SK-N-SH (cell line): ENCODE data around the gene PRKCB. TPM values are rescaled to one million over a fixed set of nuclear protein-coding genes. Genes with fewer than 3 reads are reported as not detected.

Experiments
- CTCF ChIA-PET: fragments of 300-600, 350-600 bp; formaldehyde crosslinking; extraction: SDS; loops from one replicate; lab custom pipeline; 2021; lab: Yijun Ruan, JAX
- POLR2A ChIA-PET: fragments of 350-600 bp; sonication (Branson Sonifier 250); formaldehyde crosslinking; extraction: SDS; loops from one replicate; lab custom pipeline; 2020; ENCODE audit warnings: antibody characterized with exemption, inconsistent platforms; lab: Yijun Ruan, JAX
- DNase-seq: peaks from one replicate; pipeline ENCODE4 v3.0.0; 2012
- H2AFZ ChIP-seq: fragments of 200-600 bp; sonication (generic); 2 replicates; pipeline ENCODE4 v1.8.1; 2016; ENCODE audit warnings: antibody characterized with exemption, mild to moderate bottlenecking, low read depth
- H3F3A ChIP-seq: fragments of 200-600 bp; sonication (generic); replicated peaks from 2 replicates; pipeline ENCODE3; 2016; ENCODE audit warnings: antibody characterized with exemption, mild to moderate bottlenecking; ENCODE audit not compliant: insufficient read depth
- H3K27ac ChIP-seq, 2 experiments: fragments of 200-500 bp in 1 of 2; fragments of 200-600 bp in 1 of 2; sonication (Bioruptor generic) in 1 of 2; sonication (generic), shearing (Covaris generic) in 1 of 2; 2 replicates each; pipeline versions ENCODE4 v1.5.1 to v1.6.1; 2014 to 2016; ENCODE audit warnings: low read depth in 2 of 2, inconsistent platforms in 1 of 2, low read length in 1 of 2, mild to moderate bottlenecking in 1 of 2, mixed read lengths in 1 of 2
- H3K27me3 ChIP-seq: fragments of 200-600 bp; sonication (generic), shearing (Covaris generic); 2 replicates; pipeline ENCODE4 v1.6.1; 2016; ENCODE audit warnings: mixed run types; ENCODE audit not compliant: insufficient read depth
- H3K36me3 ChIP-seq, 2 experiments: fragments of 200-500 bp in 1 of 2; fragments of 200-600 bp in 1 of 2; sonication (Bioruptor generic) in 1 of 2; sonication (generic) in 1 of 2; replicated peaks in 1 of 2; 2 replicates each; pipeline versions ENCODE3 to v1.5.1; 2014 to 2016; ENCODE audit warnings: low read length in 1 of 2, mild to moderate bottlenecking in 1 of 2; ENCODE audit not compliant: insufficient read depth in 2 of 2, control insufficient read depth in 1 of 2
- H3K4me1 ChIP-seq, 2 experiments: fragments of 200-500 bp in 1 of 2; fragments of 200-600 bp in 1 of 2; sonication (Bioruptor generic) in 1 of 2; sonication (generic), shearing (Covaris generic) in 1 of 2; 2 replicates each; pipeline versions ENCODE4 v1.5.1 to v1.6.1; 2014 to 2016; ENCODE audit warnings: low read depth in 1 of 2, low read length in 1 of 2, mixed run types in 1 of 2; ENCODE audit not compliant: insufficient read depth in 2 of 2, control insufficient read depth in 1 of 2
- H3K4me2 ChIP-seq: fragments of 200-600 bp; sonication (generic), shearing (Covaris generic); 2 replicates; pipeline ENCODE4 v1.6.1; 2017; ENCODE audit warnings: mixed run types
- H3K4me3 ChIP-seq, 2 experiments: fragments of 200-500 bp in 1 of 2; fragments of 200-600 bp in 1 of 2; sonication (Bioruptor generic) in 1 of 2; sonication (generic), shearing (Covaris generic) in 1 of 2; 2 replicates each; pipeline versions ENCODE4 v1.5.1 to v1.8.1; 2014 to 2016; ENCODE audit warnings: low read depth in 2 of 2, inconsistent platforms in 1 of 2, low read length in 1 of 2, mild to moderate bottlenecking in 1 of 2, mixed read lengths in 1 of 2, moderate library complexity in 1 of 2
- H3K79me2 ChIP-seq: fragments of 200-600 bp; sonication (generic); 2 replicates; pipeline ENCODE4 v1.8.1; 2017; ENCODE audit warnings: mild to moderate bottlenecking; ENCODE audit not compliant: insufficient read depth
- H3K9ac ChIP-seq: fragments of 200-600 bp; sonication (generic); 2 replicates; pipeline ENCODE4 v1.6.1; 2017; ENCODE audit warnings: mixed run types
- H3K9me2 ChIP-seq: fragments of 200-600 bp; sonication (generic); 2 replicates; pipeline ENCODE4 v1.6.1; 2017; ENCODE audit warnings: mixed run types
- H3K9me3 ChIP-seq: fragments of 200-600 bp; sonication (generic); 2 replicates; pipeline ENCODE4 v1.6.1; 2017; ENCODE audit warnings: mixed run types, mild to moderate bottlenecking, moderate library complexity
- H4K20me1 ChIP-seq: fragments of 200-600 bp; sonication (generic); 2 replicates; pipeline ENCODE4 v1.6.1; 2017; ENCODE audit warnings: mild to moderate bottlenecking, mixed run types; ENCODE audit not compliant: insufficient read depth
- EP300 ChIP-seq, 2 experiments: IDR thresholded peaks; 2 replicates each; pipeline versions ENCODE4 v1.4.0 to v1.6.1; 2012; ENCODE audit warnings: borderline replicate concordance in 1 of 2, low read depth in 1 of 2, low read length in 1 of 2
- FOSL2 ChIP-seq: IDR thresholded peaks from 2 replicates; pipeline ENCODE4 v1.4.0; 2012; ENCODE audit warnings: low read depth, mild to moderate bottlenecking, moderate library complexity, borderline replicate concordance
- FOXJ3 ChIP-seq: sonication (generic); formaldehyde crosslinking; IDR thresholded peaks from 2 replicates; pipeline ENCODE4 v1.5.1; 2020; ENCODE audit warnings: mild to moderate bottlenecking, missing genetic modification reagents
- GATA2 ChIP-seq: sonication (generic); formaldehyde crosslinking; IDR thresholded peaks from 2 replicates; pipeline ENCODE4 v1.5.0; 2020; ENCODE audit warnings: mild to moderate bottlenecking, missing genetic modification reagents
- JUND ChIP-seq: IDR thresholded peaks from 2 replicates; pipeline ENCODE4 v1.4.0; 2012
- MEF2A ChIP-seq: IDR thresholded peaks from 2 replicates; pipeline ENCODE4 v1.4.0; 2012; ENCODE audit warnings: low read depth, borderline replicate concordance
- PBX3 ChIP-seq: IDR thresholded peaks from 2 replicates; pipeline ENCODE4; 2012
- POLR2AphosphoS5 ChIP-seq: IDR thresholded peaks from 2 replicates; pipeline ENCODE4 v1.6.1; 2012; ENCODE audit warnings: low read depth, low read length
- RCOR1 ChIP-seq: fragments of 150-350 bp; IDR thresholded peaks from 2 replicates; pipeline ENCODE4 v1.6.1; 2017; ENCODE audit warnings: antibody characterized with exemption, low read length
- REST ChIP-seq: IDR thresholded peaks from 2 replicates; pipeline ENCODE4 v1.6.1; 2012; ENCODE audit warnings: mild to moderate bottlenecking, low read depth, low read length, moderate library complexity
- RXRA ChIP-seq: IDR thresholded peaks from 2 replicates; pipeline ENCODE4 v1.4.0; 2012; ENCODE audit warnings: low read depth, mild to moderate bottlenecking, borderline replicate concordance
- TAF1 ChIP-seq: IDR thresholded peaks from 2 replicates; pipeline ENCODE4 v1.6.1; 2012; ENCODE audit warnings: low read depth, mild to moderate bottlenecking, low read length, moderate library complexity, borderline replicate concordance
- TCF12 ChIP-seq: IDR thresholded peaks from 2 replicates; pipeline ENCODE4 v1.4.0; 2012
- TEAD4 ChIP-seq: IDR thresholded peaks from 2 replicates; pipeline ENCODE4 v1.4.0; 2012; ENCODE audit warnings: mild to moderate bottlenecking, borderline replicate concordance; ENCODE audit not compliant: insufficient read depth
- WGBS: methylation state at CpG from one replicate; pipeline ENCODE4 v1.1.6; 2017; ENCODE audit warnings: low lambda C conversion rate; 5-methylcytosine and 5-hydroxymethylcytosine counted together
- polyA plus RNA-seq, 3 experiments: library from polyadenylated mRNA; depleted of rRNA; stranded (reverse); fragments of >200 nt; gene quantifications; 2 replicates each; pipeline ENCODE4 v1.2.3, GENCODE V29; 2012
- TF ChIP-seq, protein P1 (sequence below): IDR thresholded peaks from 2 replicates; pipeline ENCODE4 v1.4.0; 2012; ENCODE audit warnings: low read depth, borderline replicate concordance
- TF ChIP-seq, protein P2 (sequence below): IDR thresholded peaks from 2 replicates; pipeline ENCODE4 v1.4.0; 2012; ENCODE audit warnings: low read depth
- TF ChIP-seq, protein P3 (sequence below): IDR thresholded peaks from 2 replicates; pipeline ENCODE4 v1.4.0; 2012; ENCODE audit warnings: low read depth, borderline replicate concordance
- TF ChIP-seq, protein P4 (sequence below): fragments of 150-350 bp; IDR thresholded peaks from 2 replicates; pipeline ENCODE4 v1.6.1; 2016; ENCODE audit warnings: mild to moderate bottlenecking, low read depth, low read length

The PRKCB gene
- polyA plus RNA-seq, 1 of the 3 experiments (the other 2 are of a cell fraction), result 0.12 TPM

- Histone ChIP-seq H3F3A (no peaks in the 10 kb centered on the region), H3K4me1 (peaks cover 0 to 11% of the 10 kb centered on the region in 2 experiments; a peak in 1 of 4 replicates), H3K9me2 (no peaks in the 10 kb centered on the region), H3K36me3 (no peaks in the 10 kb centered on the region), H3K4me2 (no peak overlapping the region), H3K4me3 (no peak overlapping the region), H3K79me2 (no peaks in the 10 kb centered on the region), H4K20me1 (no peaks in the 10 kb centered on the region), H3K9me3 (no peaks in the 10 kb centered on the region), H3K27ac (no peak overlapping the region), H3K27me3 (no peaks in the 10 kb centered on the region), H3K9ac (no peak overlapping the region), H2AFZ (no peak overlapping the region)
- WGBS, result 14% methylated on average over 1 of the region's 1 CpG
- no peak for DNase-seq
- ChIA-PET CTCF (interaction anchor here (0.8 kb wide), 1 partner anchor 58 kb away, joined by 3 read pairs; no protein-coding TSS in a partner anchor), POLR2A (no interaction called here)
- TF ChIP-seq FOSL2 (no peak), MEF2A (no peak), JUND (no peak), PBX3 (no peak), TAF1 (no peak), TCF12 (no peak), POLR2AphosphoS5 (no peak), EP300 (IDR thresholded peaks at IDR 0.05; ENCODE audit: borderline replicate concordance in 1 of 2, low read depth in 1 of 2, low read length in 1 of 2) (no peak), RXRA (no peak)
- TF ChIP-seq, protein P1, sequence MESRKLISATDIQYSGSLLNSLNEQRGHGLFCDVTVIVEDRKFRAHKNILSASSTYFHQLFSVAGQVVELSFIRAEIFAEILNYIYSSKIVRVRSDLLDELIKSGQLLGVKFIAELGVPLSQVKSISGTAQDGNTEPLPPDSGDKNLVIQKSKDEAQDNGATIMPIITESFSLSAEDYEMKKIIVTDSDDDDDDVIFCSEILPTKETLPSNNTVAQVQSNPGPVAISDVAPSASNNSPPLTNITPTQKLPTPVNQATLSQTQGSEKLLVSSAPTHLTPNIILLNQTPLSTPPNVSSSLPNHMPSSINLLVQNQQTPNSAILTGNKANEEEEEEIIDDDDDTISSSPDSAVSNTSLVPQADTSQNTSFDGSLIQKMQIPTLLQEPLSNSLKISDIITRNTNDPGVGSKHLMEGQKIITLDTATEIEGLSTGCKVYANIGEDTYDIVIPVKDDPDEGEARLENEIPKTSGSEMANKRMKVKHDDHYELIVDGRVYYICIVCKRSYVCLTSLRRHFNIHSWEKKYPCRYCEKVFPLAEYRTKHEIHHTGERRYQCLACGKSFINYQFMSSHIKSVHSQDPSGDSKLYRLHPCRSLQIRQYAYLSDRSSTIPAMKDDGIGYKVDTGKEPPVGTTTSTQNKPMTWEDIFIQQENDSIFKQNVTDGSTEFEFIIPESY, result no peak
Measured at GRCh38 chr16:23858542-23858941, 22.8 kb downstream of the PRKCB start.

GRCh38 chr16:23859713-23860269, 24.0 kb downstream of the PRKCB start:
- Histone ChIP-seq H3K4me1 (peaks cover 0 to 20% of the 10 kb centered on the region in 2 experiments; a peak in 1 of 4 replicates), H3K79me2 (no peaks in the 10 kb centered on the region), H3F3A (no peaks in the 10 kb centered on the region), H2AFZ (no peak overlapping the region), H3K9ac (no peak overlapping the region), H3K27ac (no peak overlapping the region), H3K4me2 (no peak overlapping the region), H3K9me2 (no peaks in the 10 kb centered on the region), H3K36me3 (no peaks in the 10 kb centered on the region), H3K4me3 (no peak overlapping the region), H3K9me3 (no peaks in the 10 kb centered on the region), H4K20me1 (no peaks in the 10 kb centered on the region), H3K27me3 (no peaks in the 10 kb centered on the region)
- ChIA-PET CTCF (interaction anchor here (0.8 kb wide), 1 partner anchor 11 kb away, joined by 3 read pairs; no protein-coding TSS in a partner anchor), POLR2A (no interaction called here)
- no peak for DNase-seq
- WGBS, result 20% methylated on average over 2 of the region's 2 CpGs
- TF ChIP-seq, protein P2, sequence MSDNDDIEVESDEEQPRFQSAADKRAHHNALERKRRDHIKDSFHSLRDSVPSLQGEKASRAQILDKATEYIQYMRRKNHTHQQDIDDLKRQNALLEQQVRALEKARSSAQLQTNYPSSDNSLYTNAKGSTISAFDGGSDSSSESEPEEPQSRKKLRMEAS, result no peak
- TF ChIP-seq TAF1, result no peak
- TF ChIP-seq REST, result no peak
- TF ChIP-seq, protein P3, sequence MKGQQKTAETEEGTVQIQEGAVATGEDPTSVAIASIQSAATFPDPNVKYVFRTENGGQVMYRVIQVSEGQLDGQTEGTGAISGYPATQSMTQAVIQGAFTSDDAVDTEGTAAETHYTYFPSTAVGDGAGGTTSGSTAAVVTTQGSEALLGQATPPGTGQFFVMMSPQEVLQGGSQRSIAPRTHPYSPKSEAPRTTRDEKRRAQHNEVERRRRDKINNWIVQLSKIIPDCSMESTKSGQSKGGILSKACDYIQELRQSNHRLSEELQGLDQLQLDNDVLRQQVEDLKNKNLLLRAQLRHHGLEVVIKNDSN, result no peak
- TF ChIP-seq RCOR1, result no peak
- no peak for TF ChIP-seq RXRA
- no peak for TF ChIP-seq JUND
- no peak for TF ChIP-seq FOXJ3 (CRISPR knock-in tag)
- TF ChIP-seq, protein P4, sequence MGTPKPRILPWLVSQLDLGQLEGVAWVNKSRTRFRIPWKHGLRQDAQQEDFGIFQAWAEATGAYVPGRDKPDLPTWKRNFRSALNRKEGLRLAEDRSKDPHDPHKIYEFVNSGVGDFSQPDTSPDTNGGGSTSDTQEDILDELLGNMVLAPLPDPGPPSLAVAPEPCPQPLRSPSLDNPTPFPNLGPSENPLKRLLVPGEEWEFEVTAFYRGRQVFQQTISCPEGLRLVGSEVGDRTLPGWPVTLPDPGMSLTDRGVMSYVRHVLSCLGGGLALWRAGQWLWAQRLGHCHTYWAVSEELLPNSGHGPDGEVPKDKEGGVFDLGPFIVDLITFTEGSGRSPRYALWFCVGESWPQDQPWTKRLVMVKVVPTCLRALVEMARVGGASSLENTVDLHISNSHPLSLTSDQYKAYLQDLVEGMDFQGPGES, result no peak
- no peak for TF ChIP-seq TCF12
- no peak for TF ChIP-seq GATA2
- TF ChIP-seq TEAD4, result no peak
